Chondrocyte (in vitro differentiated cells): ENCODE measurements around the gene DNAJC5G. TPM values are rescaled to one million over a fixed set of nuclear protein-coding genes. Genes with fewer than 3 reads are reported as not detected.
"Not testable (repeated sequence)": the region's sequence is repeated elsewhere in the genome, so short reads cannot be mapped to it uniquely, and the experiment has no call there.

Experiments
- DNase-seq: peaks from one replicate; pipeline ENCODE4 v3.0.0; 2021; ENCODE audit warnings: mixed read lengths, low spot score
- H3K27ac Mint-ChIP-seq: one replicate; pipeline ENCODE4 v1.8.0; 2021; ENCODE audit warnings: mild to moderate bottlenecking, moderate library complexity, mixed read lengths; ENCODE audit not compliant: unreplicated experiment
- H3K27me3 Mint-ChIP-seq: 2 replicates; pipeline ENCODE4 v1.8.0; 2021; ENCODE audit warnings: low read depth, mixed read lengths
- H3K36me3 Mint-ChIP-seq: 2 replicates; pipeline ENCODE4 v1.8.0; 2021; ENCODE audit warnings: low read depth, mixed read lengths
- H3K4me1 Mint-ChIP-seq: 2 replicates; pipeline ENCODE4 v1.8.0; 2021; ENCODE audit warnings: low read depth, mild to moderate bottlenecking, mixed read lengths
- H3K4me3 Mint-ChIP-seq: one replicate; pipeline ENCODE4 v1.8.0; 2021; ENCODE audit warnings: mild to moderate bottlenecking, moderate library complexity, mixed read lengths; ENCODE audit not compliant: unreplicated experiment
- H3K9me3 Mint-ChIP-seq: 2 replicates; pipeline ENCODE4 v1.8.0; 2021; ENCODE audit warnings: low read depth, mixed read lengths
- CTCF ChIP-seq: fragments of 200-600 bp; sonication (generic); IDR thresholded peaks from 2 replicates; pipeline ENCODE4 v1.5.0; 2021; ENCODE audit warnings: antibody characterized with exemption, mild to moderate bottlenecking, moderate library complexity
- total RNA-seq: library from RNA; stranded (reverse); gene quantifications from 3 replicates; pipeline ENCODE4 v1.2.1, GENCODE V29; 2021

Gene DNAJC5G
- total RNA-seq, 1 donor from 2014 or later: not detected

GRCh38 chr2:27316655-27317412, 41.6 kb downstream of the DNAJC5G start:
- Mint-ChIP-seq H3K4me1 (peaks cover 15% of the 10 kb centered on the region), H3K36me3 (peaks cover 2% of the 10 kb centered on the region)

GRCh38 chr2:27319839-27320238, 44.6 kb downstream of the DNAJC5G start:
- not testable (repeated sequence) for H3K27me3 Mint-ChIP-seq, H3K27ac Mint-ChIP-seq, H3K9me3 Mint-ChIP-seq, H3K4me3 Mint-ChIP-seq, H3K36me3 Mint-ChIP-seq, DNase-seq
- H3K4me1 Mint-ChIP-seq: peaks cover 33% of the 10 kb centered on the region

More at GRCh38 chr2:27316655-27317412, 41.6 kb downstream of the DNAJC5G start:
- DNase-seq: no peak
- no peaks in the 10 kb centered on the region for H3K27me3 Mint-ChIP-seq
- no peak overlapping the region for H3K4me3 Mint-ChIP-seq
- no peaks in the 10 kb centered on the region for H3K9me3 Mint-ChIP-seq
- no peak overlapping the region for H3K27ac Mint-ChIP-seq
- no peak for TF ChIP-seq CTCF

- Mint-ChIP-seq H3K27ac (peak overlapping the region; percentile 93), H3K9me3 (no peaks in the 10 kb centered on the region), H3K36me3 (peaks cover 2% of the 10 kb centered on the region), H3K27me3 (no peaks in the 10 kb centered on the region), H3K4me3 (no peak overlapping the region), H3K4me1 (peaks cover 33% of the 10 kb centered on the region)
- peak; percentile 76 for TF ChIP-seq CTCF
- no peak for DNase-seq
Observed at GRCh38 chr2:27320958-27321543, 45.8 kb downstream of the DNAJC5G start.

- peaks cover 33% of the 10 kb centered on the region for H3K4me1 Mint-ChIP-seq
- peaks cover 13% of the 10 kb centered on the region for H3K36me3 Mint-ChIP-seq
- peak overlapping the region; percentile 99 for H3K27ac Mint-ChIP-seq
- TF ChIP-seq CTCF: no peak
- no peaks in the 10 kb centered on the region for H3K27me3 Mint-ChIP-seq
- no peaks in the 10 kb centered on the region for H3K9me3 Mint-ChIP-seq
- peak overlapping the region; percentile 87 for H3K4me3 Mint-ChIP-seq
- DNase-seq: no peak
Observed at GRCh38 chr2:27322301-27322765, 47.1 kb downstream of the DNAJC5G start.

- H3K4me3 Mint-ChIP-seq: peak within 1 kb of the TSS; percentile 87
- H3K9me3 Mint-ChIP-seq: no peaks in the 10 kb centered on the region
- H3K27me3 Mint-ChIP-seq: no peaks in the 10 kb centered on the region
- H3K36me3 Mint-ChIP-seq: peaks cover 14% of the 10 kb centered on the region
- H3K27ac Mint-ChIP-seq: peak within 1 kb of the TSS; percentile 99
- H3K4me1 Mint-ChIP-seq: peaks cover 33% of the 10 kb centered on the region
- no peak for TF ChIP-seq CTCF
- peak; percentile 93 for DNase-seq
Observed at GRCh38 chr2:27322766-27323595, 47.7 kb downstream of the DNAJC5G start, which contains the start of gene MPV17. Gene MPV17, minus strand, starts transcription at chr2:27323097. Its CDS starts 580 bp downstream, at chr2:27322517.
